Parathyroid adenoma (tissue), 2 donors: ENCODE results near the gene FBXO21.

Experiments
- H2AFZ ChIP-seq: fragments of 300-600 bp; sonication (generic); one replicate; pipeline ENCODE4 v1.7.0; 2017; ENCODE audit warnings: antibody characterized with exemption, mild to moderate bottlenecking
- H3K27ac ChIP-seq: fragments of 300-600 bp; sonication (generic); one replicate; pipeline ENCODE4 v1.7.0; 2017
- H3K27me3 ChIP-seq: fragments of 300-600 bp; sonication (generic); one replicate; pipeline ENCODE4 v1.7.0; 2017; ENCODE audit warnings: low read length; ENCODE audit not compliant: control insufficient read depth, insufficient read depth
- H3K36me3 ChIP-seq: fragments of 300-600 bp; sonication (generic); one replicate; pipeline ENCODE4 v1.7.0; 2017; ENCODE audit warnings: low read length; ENCODE audit not compliant: control insufficient read depth, insufficient read depth
- H3K4me1 ChIP-seq: fragments of 300-600 bp; sonication (generic); one replicate; pipeline ENCODE4 v1.7.0; 2017; ENCODE audit warnings: control low read depth
- H3K4me2 ChIP-seq: fragments of 300-600 bp; sonication (generic); one replicate; pipeline ENCODE4 v1.7.0; 2017; ENCODE audit warnings: low read length
- H3K4me3 ChIP-seq: fragments of 300-600 bp; sonication (generic); one replicate; pipeline ENCODE4 v1.7.0; 2017; ENCODE audit warnings: low read depth, low read length
- H3K79me2 ChIP-seq: fragments of 300-600 bp; sonication (generic); one replicate; pipeline ENCODE4 v1.7.0; 2017; ENCODE audit warnings: control low read depth
- H3K9ac ChIP-seq: fragments of 300-600 bp; sonication (generic); one replicate; pipeline ENCODE4 v1.7.0; 2017; ENCODE audit warnings: mild to moderate bottlenecking
- H3K9me3 ChIP-seq: fragments of 300-600 bp; sonication (generic); one replicate; pipeline ENCODE4 v1.7.0; 2017; ENCODE audit warnings: low read length; ENCODE audit not compliant: control insufficient read depth
- CTCF ChIP-seq: fragments of 300-600 bp; sonication (generic); IDR thresholded peaks from one replicate; pipeline ENCODE4 v1.7.0; 2017; ENCODE audit warnings: antibody characterized with exemption, mild to moderate bottlenecking
- donor health status: primary hyperparathyroidism.

The FBXO21 gene

GRCh38 chr12:117178301-117178700 lies 12.0 kb downstream of the FBXO21 start:
- Histone ChIP-seq H3K4me1 (no peaks in the 10 kb centered on the region), H3K4me3 (no peak overlapping the region), H2AFZ (no peak overlapping the region), H3K36me3 (no peaks in the 10 kb centered on the region), H3K9me3 (no peaks in the 10 kb centered on the region), H3K4me2 (no peak overlapping the region), H3K79me2 (peaks cover 3% of the 10 kb centered on the region), H3K9ac (no peak overlapping the region), H3K27ac (no peak overlapping the region), H3K27me3 (no peaks in the 10 kb centered on the region)
- no peak for TF ChIP-seq CTCF

GRCh38 chr12:117172168-117172567 lies 18.1 kb downstream of the FBXO21 start:
- H3K4me2 ChIP-seq = no peak overlapping the region
- peaks cover 2% of the 10 kb centered on the region for H3K79me2 ChIP-seq
- H3K27me3 ChIP-seq = no peaks in the 10 kb centered on the region
- H3K9ac ChIP-seq = no peak overlapping the region
- no peaks in the 10 kb centered on the region for H3K36me3 ChIP-seq
- no peak for TF ChIP-seq CTCF
- no peaks in the 10 kb centered on the region for H3K4me1 ChIP-seq
- no peak overlapping the region for H3K27ac ChIP-seq
- no peak overlapping the region for H3K4me3 ChIP-seq
- no peak overlapping the region for H2AFZ ChIP-seq
- no peaks in the 10 kb centered on the region for H3K9me3 ChIP-seq

- H3K4me2 ChIP-seq = no peak overlapping the region
- H3K4me1 ChIP-seq = no peaks in the 10 kb centered on the region
- no peak for TF ChIP-seq CTCF
- H2AFZ ChIP-seq = no peak overlapping the region
- no peak overlapping the region for H3K9ac ChIP-seq
- H3K4me3 ChIP-seq = no peak overlapping the region
- no peaks in the 10 kb centered on the region for H3K9me3 ChIP-seq
- H3K79me2 ChIP-seq = peaks cover 2% of the 10 kb centered on the region
- no peaks in the 10 kb centered on the region for H3K36me3 ChIP-seq
- H3K27me3 ChIP-seq = no peaks in the 10 kb centered on the region
- no peak overlapping the region for H3K27ac ChIP-seq
Measured at GRCh38 chr12:117171499-117172162, 18.6 kb downstream of the FBXO21 start.

GRCh38 chr12:117169548-117169947 lies 20.7 kb downstream of the FBXO21 start:
- H3K9ac ChIP-seq = no peak overlapping the region

More at GRCh38 chr12:117169548-117169947, 20.7 kb downstream of the FBXO21 start:
- no peak overlapping the region for H2AFZ ChIP-seq
- no peaks in the 10 kb centered on the region for H3K36me3 ChIP-seq
- H3K79me2 ChIP-seq = peaks cover 2% of the 10 kb centered on the region
- H3K4me1 ChIP-seq = no peaks in the 10 kb centered on the region
- H3K27ac ChIP-seq = no peak overlapping the region
- H3K4me2 ChIP-seq = no peak overlapping the region
- TF ChIP-seq CTCF = no peak
- no peaks in the 10 kb centered on the region for H3K9me3 ChIP-seq
- no peaks in the 10 kb centered on the region for H3K27me3 ChIP-seq
- no peak overlapping the region for H3K4me3 ChIP-seq
